Activated B cell treated with CpG ODN at 0.5 μM for 24 hours (primary cell): Measurements from ENCODE around the gene HLCS. TPM values are rescaled to one million over a fixed set of nuclear protein-coding genes. Genes with fewer than 3 reads are reported as not detected.
A peak's percentile ranks its signal among the peaks of the same experiment; 100 is the strongest.

ENCODE experiments used
- ATAC-seq: fragments of 200-7000 bp; cut with Tn5 transposase; one replicate; pipeline ENCODE4 v1.10.0; 2021; ENCODE audit warnings: low read depth, mild to moderate bottlenecking, moderate library complexity
- CTCF ChIA-PET: fragments of 350-600 bp; sonication (Branson Sonifier 250); formaldehyde crosslinking; loops from one replicate; lab custom pipeline; 2021; ENCODE audit warnings: antibody characterized with exemption; lab: Charles Lee
- POLR2A ChIA-PET: fragments of 350-600 bp; sonication (Branson Sonifier 250); formaldehyde crosslinking; loops from one replicate; lab custom pipeline; 2021; ENCODE audit warnings: antibody characterized with exemption; lab: Charles Lee
- DNase-seq: peaks from one replicate; pipeline ENCODE4 v3.0.0; 2022
- H3K27ac Mint-ChIP-seq: one replicate; pipeline ENCODE4 v1.8.0; 2020; ENCODE audit warnings: mixed read lengths
- H3K27me3 Mint-ChIP-seq: one replicate; pipeline ENCODE4 v1.8.0; 2021; ENCODE audit warnings: mixed read lengths
- H3K36me3 Mint-ChIP-seq: one replicate; pipeline ENCODE4 v1.8.0; 2021; ENCODE audit warnings: low read depth, mixed read lengths
- H3K4me1 Mint-ChIP-seq: one replicate; pipeline ENCODE4 v1.8.0; 2021; ENCODE audit warnings: mixed read lengths
- H3K4me3 Mint-ChIP-seq: one replicate; pipeline ENCODE4 v1.8.0; 2020; ENCODE audit warnings: mild to moderate bottlenecking, mixed read lengths
- H3K9me3 Mint-ChIP-seq: one replicate; pipeline ENCODE4 v1.8.0; 2020; ENCODE audit warnings: mixed read lengths
- intact Hi-C: fragments of 100-400 bp; cut with micrococcal nuclease; formaldehyde crosslinking; loops from one replicate; pipeline ENCODE4 v1.15.1; 2024
- total RNA-seq: library from RNA; stranded (reverse); gene quantifications from 2 replicates; pipeline ENCODE4 v1.2.3, GENCODE V29; 2022
- TF ChIP-seq, protein P1 (sequence below): fragments of 200-600 bp; IDR thresholded peaks from one replicate; pipeline ENCODE4 v1.8.0; 2022; ENCODE audit warnings: antibody characterized with exemption, mild to moderate bottlenecking

HLCS gene
- total RNA-seq, 1 donor from 2014 or later = 10.6 TPM

DNA sequence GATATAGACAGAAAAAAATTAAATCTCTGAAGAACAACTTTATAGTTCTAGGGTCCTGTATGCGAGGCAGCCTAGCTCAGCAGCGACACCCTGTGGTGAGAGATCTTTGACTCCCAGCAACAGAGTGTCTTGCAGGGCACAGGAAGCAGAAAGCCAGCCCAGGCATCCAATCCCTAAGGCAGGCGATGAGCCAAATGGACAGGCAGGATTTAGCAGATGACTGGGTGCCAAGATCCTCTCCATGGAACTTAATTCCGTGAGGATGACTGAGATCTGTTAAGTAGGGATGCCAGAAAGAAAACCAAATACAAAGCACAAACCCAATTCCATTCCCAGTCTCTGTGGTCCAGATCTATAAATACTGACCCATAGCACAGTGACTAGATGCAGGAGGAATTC, 38.8 kb downstream of the HLCS start:
- DNase-seq (peak; percentile 46), ATAC-seq (peak; percentile 64)
- H3K36me3 Mint-ChIP-seq = peaks cover 13% of the 10 kb centered on the region
- intact Hi-C loops = loop anchor here (1.0 kb wide), 2 partner anchors 423 to 507 kb away; no protein-coding TSS in a partner anchor
- ChIA-PET POLR2A (no interaction called here), CTCF (interaction anchor here (0.6 to 1.7 kb wide), 8 partner anchors 26 to 508 kb away, joined by 3 to 10 read pairs (median 4); no protein-coding TSS in a partner anchor)
- H3K4me1 Mint-ChIP-seq = no peaks in the 10 kb centered on the region
- no peaks in the 10 kb centered on the region for H3K9me3 Mint-ChIP-seq
- H3K4me3 Mint-ChIP-seq = no peak overlapping the region
- TF ChIP-seq, protein P1, sequence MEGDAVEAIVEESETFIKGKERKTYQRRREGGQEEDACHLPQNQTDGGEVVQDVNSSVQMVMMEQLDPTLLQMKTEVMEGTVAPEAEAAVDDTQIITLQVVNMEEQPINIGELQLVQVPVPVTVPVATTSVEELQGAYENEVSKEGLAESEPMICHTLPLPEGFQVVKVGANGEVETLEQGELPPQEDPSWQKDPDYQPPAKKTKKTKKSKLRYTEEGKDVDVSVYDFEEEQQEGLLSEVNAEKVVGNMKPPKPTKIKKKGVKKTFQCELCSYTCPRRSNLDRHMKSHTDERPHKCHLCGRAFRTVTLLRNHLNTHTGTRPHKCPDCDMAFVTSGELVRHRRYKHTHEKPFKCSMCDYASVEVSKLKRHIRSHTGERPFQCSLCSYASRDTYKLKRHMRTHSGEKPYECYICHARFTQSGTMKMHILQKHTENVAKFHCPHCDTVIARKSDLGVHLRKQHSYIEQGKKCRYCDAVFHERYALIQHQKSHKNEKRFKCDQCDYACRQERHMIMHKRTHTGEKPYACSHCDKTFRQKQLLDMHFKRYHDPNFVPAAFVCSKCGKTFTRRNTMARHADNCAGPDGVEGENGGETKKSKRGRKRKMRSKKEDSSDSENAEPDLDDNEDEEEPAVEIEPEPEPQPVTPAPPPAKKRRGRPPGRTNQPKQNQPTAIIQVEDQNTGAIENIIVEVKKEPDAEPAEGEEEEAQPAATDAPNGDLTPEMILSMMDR = peak; percentile 44
- no peaks in the 10 kb centered on the region for H3K27me3 Mint-ChIP-seq
- H3K27ac Mint-ChIP-seq = no peak overlapping the region

DNA sequence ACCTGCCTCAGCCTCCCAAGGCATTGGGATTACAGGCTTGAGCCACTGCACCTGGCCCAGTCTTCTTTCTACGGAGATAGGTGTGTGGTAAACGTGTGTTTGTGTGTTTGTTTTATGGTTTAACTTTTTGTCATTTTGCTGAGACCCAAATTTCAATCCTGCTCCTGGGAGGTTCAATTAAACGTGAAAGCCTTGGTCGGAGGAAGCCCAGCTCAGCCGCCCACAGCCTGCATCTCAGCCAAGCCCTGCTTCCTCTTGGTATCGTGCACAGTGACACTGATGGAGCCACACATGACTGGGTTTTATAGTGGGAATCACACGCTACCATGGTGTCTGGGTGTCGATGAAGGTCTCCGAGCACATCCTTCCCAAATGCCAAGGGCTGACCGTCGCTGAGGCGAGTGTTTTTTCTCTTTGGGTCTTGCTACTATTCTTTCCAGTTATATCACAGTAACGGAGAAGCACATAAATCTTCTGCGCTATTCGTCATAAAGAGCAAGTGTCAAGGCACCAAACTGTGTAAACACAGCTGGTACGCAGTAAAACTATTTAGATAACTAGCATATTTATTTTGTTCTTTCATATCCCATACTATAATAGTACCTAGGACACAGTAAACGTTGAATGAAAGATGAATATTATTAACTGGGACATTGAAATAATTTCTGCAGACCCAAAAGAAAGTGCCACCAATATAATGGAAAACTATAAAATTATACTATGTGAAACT, 39.3 kb downstream of the HLCS start:
- POLR2A ChIA-PET = interaction anchor here (0.5 kb wide), 1 partner anchor 537 kb away, joined by 6 read pairs; no protein-coding TSS in a partner anchor
- no peaks in the 10 kb centered on the region for H3K27me3 Mint-ChIP-seq
- H3K4me1 Mint-ChIP-seq = no peaks in the 10 kb centered on the region
- H3K9me3 Mint-ChIP-seq = no peaks in the 10 kb centered on the region
- H3K36me3 Mint-ChIP-seq = peaks cover 13% of the 10 kb centered on the region
- DNase-seq = no peak
- no peak overlapping the region for H3K4me3 Mint-ChIP-seq
- TF ChIP-seq, protein P1 = no peak
- CTCF ChIA-PET = interaction anchor here (0.6 to 1.7 kb wide), 8 partner anchors 26 to 508 kb away, joined by 3 to 10 read pairs (median 4); no protein-coding TSS in a partner anchor
- no peak for ATAC-seq
- H3K27ac Mint-ChIP-seq = no peak overlapping the region
- intact Hi-C loops = loop anchor here (1.0 kb wide), 2 partner anchors 423 to 507 kb away; no protein-coding TSS in a partner anchor

DNA sequence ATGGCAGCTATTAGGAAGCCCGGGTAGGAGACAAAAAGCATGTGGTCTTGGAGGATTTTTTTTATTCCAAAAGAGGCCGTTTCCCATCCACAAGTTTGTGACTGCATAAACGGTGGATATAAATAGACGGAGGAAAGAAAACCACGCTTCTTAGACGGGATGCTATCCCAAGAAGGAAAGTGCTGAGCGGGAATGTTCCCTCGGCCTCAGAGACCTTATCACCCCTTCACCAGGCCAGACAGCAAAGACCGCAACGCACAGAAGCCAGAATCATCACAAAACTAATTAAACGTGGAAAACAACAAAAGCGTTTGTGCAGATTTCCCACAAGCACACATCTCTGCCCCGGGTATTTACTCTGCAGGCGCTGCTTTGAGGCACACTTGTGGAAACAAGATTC, 43.2 kb downstream of the HLCS start:
- TF ChIP-seq, protein P1 = no peak
- no peaks in the 10 kb centered on the region for H3K9me3 Mint-ChIP-seq
- H3K27ac Mint-ChIP-seq = no peak overlapping the region
- peaks cover 1% of the 10 kb centered on the region for H3K36me3 Mint-ChIP-seq
- POLR2A ChIA-PET = no interaction called here
- ATAC-seq (no peak), DNase-seq (no peak)
- CTCF ChIA-PET = no interaction called here
- no peaks in the 10 kb centered on the region for H3K27me3 Mint-ChIP-seq
- H3K4me3 Mint-ChIP-seq = no peak overlapping the region
- intact Hi-C loops = no loop called here
- no peaks in the 10 kb centered on the region for H3K4me1 Mint-ChIP-seq

DNA sequence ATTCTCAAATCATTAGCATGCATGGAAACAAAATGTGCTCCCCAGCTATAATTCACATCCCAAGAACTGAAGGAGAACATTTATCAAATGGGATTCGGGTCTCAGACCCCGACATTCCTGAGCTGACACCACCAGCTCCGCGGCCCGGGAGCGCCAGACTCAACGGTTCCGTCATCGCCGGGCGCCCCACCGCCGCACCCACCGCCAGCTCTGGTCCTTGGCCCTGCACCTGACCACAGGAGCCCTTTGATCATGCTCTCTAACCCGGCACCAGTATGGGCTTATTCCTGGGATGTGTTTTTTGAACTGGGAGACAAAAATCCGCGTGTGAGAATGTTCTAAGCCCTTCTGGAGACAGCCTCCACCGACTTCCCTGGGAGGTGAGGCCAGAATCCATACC, 43.6 kb downstream of the HLCS start:
- intact Hi-C loops = no loop called here
- CTCF ChIA-PET = no interaction called here
- H3K27me3 Mint-ChIP-seq = no peaks in the 10 kb centered on the region
- no peaks in the 10 kb centered on the region for H3K4me1 Mint-ChIP-seq
- no peak for DNase-seq
- TF ChIP-seq, protein P1 = no peak
- POLR2A ChIA-PET = no interaction called here
- ATAC-seq = no peak
- H3K4me3 Mint-ChIP-seq = no peak overlapping the region
- H3K9me3 Mint-ChIP-seq = no peaks in the 10 kb centered on the region
- H3K36me3 Mint-ChIP-seq = peaks cover 1% of the 10 kb centered on the region
- no peak overlapping the region for H3K27ac Mint-ChIP-seq

DNA sequence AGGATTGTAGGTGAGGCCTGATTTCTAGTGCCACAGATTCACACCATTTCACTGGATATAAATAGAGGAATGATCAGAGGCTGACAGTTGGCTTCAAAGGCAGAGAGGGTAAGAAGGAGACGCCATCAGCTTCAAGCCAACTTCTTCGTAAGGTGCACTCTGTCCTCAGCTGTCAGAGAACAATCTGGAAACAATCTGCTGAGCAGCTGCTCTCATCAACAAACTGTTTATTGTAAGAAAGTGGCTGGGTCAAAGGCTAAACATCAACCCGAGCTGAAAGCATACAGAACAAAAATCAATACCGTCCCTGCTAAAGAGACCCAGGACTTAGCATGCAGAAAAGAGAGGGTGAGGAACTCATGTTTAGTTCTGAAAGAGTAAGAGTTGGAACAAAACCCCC, 48.2 kb downstream of the HLCS start:
- ChIA-PET CTCF (no interaction called here), POLR2A (no interaction called here)
- Mint-ChIP-seq H3K4me1 (peaks cover 4% of the 10 kb centered on the region), H3K36me3 (no peaks in the 10 kb centered on the region), H3K4me3 (no peak overlapping the region), H3K9me3 (no peaks in the 10 kb centered on the region), H3K27me3 (no peaks in the 10 kb centered on the region), H3K27ac (no peak overlapping the region)
- ATAC-seq = no peak
- TF ChIP-seq, protein P1 = no peak
- intact Hi-C loops = no loop called here
- no peak for DNase-seq
